ENCODE measurements around the gene SAE1. TPM values are rescaled to one million over a fixed set of nuclear protein-coding genes. Genes with fewer than 3 reads are reported as not detected.

SAE1 gene
- polyA plus RNA-seq, 2 of the 4 experiments (the other 2 are of a cell fraction) = 206 to 249 TPM

DNA sequence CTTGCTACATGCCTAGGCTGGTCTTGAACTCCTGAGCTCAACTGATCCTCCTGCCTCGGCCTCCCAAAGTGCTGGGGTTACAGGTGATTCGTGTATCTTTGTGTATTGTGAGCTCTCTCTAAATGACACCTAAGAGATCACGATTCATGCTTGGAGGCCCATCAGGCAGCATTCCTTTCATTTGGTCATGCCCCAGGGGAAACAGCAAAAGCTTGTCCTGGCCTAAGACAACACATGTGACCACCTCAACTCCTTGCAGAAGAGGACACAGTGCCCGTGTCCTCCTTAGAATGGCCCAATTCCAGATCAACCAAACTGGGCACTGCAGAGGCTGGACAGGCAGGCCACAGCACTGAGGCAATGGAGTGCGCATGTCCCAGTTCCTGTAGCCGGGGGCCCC lies 49.5 kb upstream of the SAE1 start (continued):
- TF ChIP-seq HOXA7 (CRISPR knock-in tag; IDR thresholded peaks at IDR 0.05) = no peak

DNA sequence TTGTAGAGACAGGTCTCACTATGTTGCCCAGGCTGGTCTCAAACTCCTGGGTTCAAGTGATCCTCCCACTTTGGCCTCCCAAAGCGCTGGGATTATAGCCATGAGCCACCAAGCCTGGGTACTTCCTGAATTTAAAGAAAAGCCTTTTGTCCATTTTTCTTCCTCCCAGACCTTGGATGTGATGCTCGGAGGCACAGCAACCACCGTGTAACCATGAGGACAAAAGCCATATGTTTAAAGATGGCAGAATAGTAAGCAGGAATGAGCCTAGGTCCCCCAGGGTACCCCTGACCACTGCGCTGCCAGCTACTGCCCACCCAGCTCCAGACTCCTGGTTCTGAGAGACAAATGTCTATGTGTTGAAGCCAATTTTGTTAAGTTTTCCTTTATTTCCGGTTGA lies 48.1 kb upstream of the SAE1 start:
- no peak overlapping the region for H3K27ac ChIP-seq
- peaks cover 8% of the 10 kb centered on the region for H3K4me1 ChIP-seq
- no peak overlapping the region for H3K4me2 ChIP-seq
- no peak overlapping the region for H3K4me3 ChIP-seq
- TF ChIP-seq CEBPB (IDR thresholded peaks at IDR 0.05) = no peak
- H3K9me3 ChIP-seq = no peaks in the 10 kb centered on the region
- WGBS (ENCODE audit: missing lambda C conversion rate) = 96% methylated on average over 5 of the region's 5 CpGs
- DNase-seq (ENCODE audit: low read depth in 1 of 2, low spot score in 1 of 2) (no peak), FAIRE-seq (no peak), ATAC-seq (no peak)
- CTCF ChIA-PET = interaction anchor here (0.7 to 4.8 kb wide), 8 partner anchors 13 to 333 kb away, joined by 3 to 72 read pairs (median 4); partner anchors contain the start of gene SAE1
- POLR2A ChIA-PET = interaction anchor here (0.8 kb wide), 1 partner anchor 31 kb away, joined by 3 read pairs; the partner anchor contains the start of gene ZC3H4

DNA sequence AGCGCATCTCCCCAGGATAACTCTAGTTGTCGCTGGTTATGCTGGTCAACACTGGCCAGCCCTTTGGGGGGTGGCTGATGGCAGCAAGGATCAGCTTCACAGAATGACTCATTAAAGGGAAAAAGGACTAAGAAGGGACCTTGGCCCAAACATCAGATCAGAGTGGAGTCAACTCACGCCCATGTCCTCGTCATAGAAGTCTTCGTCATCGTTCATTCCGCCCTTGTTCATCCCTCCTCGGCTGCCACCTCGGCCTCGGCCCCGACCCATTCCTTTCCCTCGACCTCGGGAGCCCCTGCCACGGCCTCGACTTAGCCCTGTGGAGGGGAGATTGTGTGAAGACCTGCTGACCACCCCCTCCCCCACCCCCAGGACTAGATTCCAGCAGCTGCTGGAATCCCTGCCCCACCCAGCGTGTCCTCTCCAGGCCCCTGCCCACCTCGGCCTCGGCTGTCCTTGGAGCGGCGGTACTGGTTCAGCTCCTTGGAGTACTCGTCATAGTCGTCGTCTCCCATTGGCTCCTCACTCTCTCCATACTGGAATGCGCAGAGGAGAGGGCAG lies 45.7 kb upstream of the SAE1 start:
- H3K4me2 ChIP-seq = no peak overlapping the region
- no peak for FAIRE-seq
- no peak overlapping the region for H3K27ac ChIP-seq
- ChIA-PET CTCF (interaction anchor here (0.6 to 2.6 kb wide), 7 partner anchors 10 to 153 kb away, joined by 3 to 11 read pairs (median 3); no protein-coding TSS in a partner anchor), POLR2A (interaction anchor here (1.2 kb wide), 1 partner anchor 29 kb away, joined by 6 read pairs; the partner anchor contains the start of gene ZC3H4)
- ATAC-seq = no peak
- DNase-seq (ENCODE audit: low read depth in 1 of 2, low spot score in 1 of 2) = no peak
- H3K9me3 ChIP-seq = no peaks in the 10 kb centered on the region
- TF ChIP-seq ZSCAN20 (CRISPR knock-in tag; IDR thresholded peaks at IDR 0.05) = no peak
- TF ChIP-seq CHD2 (IDR thresholded peaks at IDR 0.05; ENCODE audit: low read length, partially characterized antibody) = no peak
- no peak for TF ChIP-seq EP300 (IDR thresholded peaks at IDR 0.05)
- TF ChIP-seq, protein P1, sequence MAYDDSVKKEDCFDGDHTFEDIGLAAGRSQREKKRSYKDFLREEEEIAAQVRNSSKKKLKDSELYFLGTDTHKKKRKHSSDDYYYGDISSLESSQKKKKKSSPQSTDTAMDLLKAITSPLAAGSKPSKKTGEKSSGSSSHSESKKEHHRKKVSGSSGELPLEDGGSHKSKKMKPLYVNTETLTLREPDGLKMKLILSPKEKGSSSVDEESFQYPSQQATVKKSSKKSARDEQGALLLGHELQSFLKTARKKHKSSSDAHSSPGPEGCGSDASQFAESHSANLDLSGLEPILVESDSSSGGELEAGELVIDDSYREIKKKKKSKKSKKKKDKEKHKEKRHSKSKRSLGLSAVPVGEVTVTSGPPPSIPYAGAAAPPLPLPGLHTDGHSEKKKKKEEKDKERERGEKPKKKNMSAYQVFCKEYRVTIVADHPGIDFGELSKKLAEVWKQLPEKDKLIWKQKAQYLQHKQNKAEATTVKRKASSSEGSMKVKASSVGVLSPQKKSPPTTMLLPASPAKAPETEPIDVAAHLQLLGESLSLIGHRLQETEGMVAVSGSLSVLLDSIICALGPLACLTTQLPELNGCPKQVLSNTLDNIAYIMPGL (CRISPR knock-in tag; IDR thresholded peaks at IDR 0.05; ENCODE audit: borderline replicate concordance) = no peak
- TF ChIP-seq, protein P2, sequence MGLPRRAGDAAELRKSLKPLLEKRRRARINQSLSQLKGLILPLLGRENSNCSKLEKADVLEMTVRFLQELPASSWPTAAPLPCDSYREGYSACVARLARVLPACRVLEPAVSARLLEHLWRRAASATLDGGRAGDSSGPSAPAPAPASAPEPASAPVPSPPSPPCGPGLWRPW (IDR thresholded peaks at IDR 0.05) = no peak
- no peak for TF ChIP-seq SREBF2 (IDR thresholded peaks at IDR 0.05)
- no peak for TF ChIP-seq ZC3H11A (IDR thresholded peaks at IDR 0.05)
- TF ChIP-seq NR3C1 (IDR thresholded peaks at IDR 0.05) = no peak
- TF ChIP-seq JUN (IDR thresholded peaks at IDR 0.05) = no peak
- TF ChIP-seq RNF2 (IDR thresholded peaks at IDR 0.05; ENCODE audit: borderline replicate concordance, low read depth) = no peak
- no peak for TF ChIP-seq MAFK (IDR thresholded peaks at IDR 0.05; ENCODE audit: partially characterized antibody)
- no peak for TF ChIP-seq TFCP2L1 (CRISPR knock-in tag; IDR thresholded peaks at IDR 0.05)
- TF ChIP-seq, protein P3, sequence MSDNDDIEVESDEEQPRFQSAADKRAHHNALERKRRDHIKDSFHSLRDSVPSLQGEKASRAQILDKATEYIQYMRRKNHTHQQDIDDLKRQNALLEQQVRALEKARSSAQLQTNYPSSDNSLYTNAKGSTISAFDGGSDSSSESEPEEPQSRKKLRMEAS (IDR thresholded peaks at IDR 0.05) = no peak
- no peak for TF ChIP-seq HOXB5 (CRISPR knock-in tag; IDR thresholded peaks at IDR 0.05)
- TF ChIP-seq EHF (CRISPR knock-in tag; IDR thresholded peaks at IDR 0.05) = no peak
- TF ChIP-seq POLR2AphosphoS2 (conservative IDR thresholded peaks at IDR 0.05; ENCODE audit: low read length) = no peak
- no peak for TF ChIP-seq CHD4 (IDR thresholded peaks at IDR 0.05; ENCODE audit: borderline replicate concordance)
- TF ChIP-seq RAD21 (conservative IDR thresholded peaks at IDR 0.05 in 1 of 2, IDR thresholded peaks at IDR 0.05 in 1 of 2) = no peak
- WGBS (ENCODE audit: missing lambda C conversion rate) = 94% methylated on average over 24 of the region's 24 CpGs
- H3K4me1 ChIP-seq = peaks cover 2% of the 10 kb centered on the region
- no peak overlapping the region for H3K4me3 ChIP-seq

- ChIA-PET POLR2A (no interaction called here), CTCF (interaction anchor here (1.3 to 1.5 kb wide), 2 partner anchors 12 to 13 kb away, joined by 4 read pairs; no protein-coding TSS in a partner anchor)
- 94% methylated on average over 17 of the region's 17 CpGs for WGBS (ENCODE audit: missing lambda C conversion rate)
- TF ChIP-seq, protein P4, sequence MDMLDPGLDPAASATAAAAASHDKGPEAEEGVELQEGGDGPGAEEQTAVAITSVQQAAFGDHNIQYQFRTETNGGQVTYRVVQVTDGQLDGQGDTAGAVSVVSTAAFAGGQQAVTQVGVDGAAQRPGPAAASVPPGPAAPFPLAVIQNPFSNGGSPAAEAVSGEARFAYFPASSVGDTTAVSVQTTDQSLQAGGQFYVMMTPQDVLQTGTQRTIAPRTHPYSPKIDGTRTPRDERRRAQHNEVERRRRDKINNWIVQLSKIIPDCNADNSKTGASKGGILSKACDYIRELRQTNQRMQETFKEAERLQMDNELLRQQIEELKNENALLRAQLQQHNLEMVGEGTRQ (IDR thresholded peaks at IDR 0.05) = no peak
- TF ChIP-seq HOXB13 (CRISPR knock-in tag; IDR thresholded peaks at IDR 0.05; ENCODE audit: low read depth) (no peak), HOXA7 (CRISPR knock-in tag; IDR thresholded peaks at IDR 0.05) (no peak), MAFK (IDR thresholded peaks at IDR 0.05; ENCODE audit: partially characterized antibody) (no peak), NR3C1 (IDR thresholded peaks at IDR 0.05) (no peak), SMC3 (IDR thresholded peaks at IDR 0.05) (no peak), HEYL (CRISPR knock-in tag; IDR thresholded peaks at IDR 0.05) (no peak), TP53 (CRISPR knock-in tag; IDR thresholded peaks at IDR 0.05) (no peak), ZC3H11A (IDR thresholded peaks at IDR 0.05) (no peak), CBX8 (IDR thresholded peaks at IDR 0.05) (no peak), CHD4 (IDR thresholded peaks at IDR 0.05; ENCODE audit: borderline replicate concordance) (no peak), RARB (CRISPR knock-in tag; IDR thresholded peaks at IDR 0.05) (no peak)
- TF ChIP-seq, protein P2 (IDR thresholded peaks at IDR 0.05) = no peak
- FAIRE-seq (no peak), DNase-seq (ENCODE audit: low read depth in 1 of 2, low spot score in 1 of 2) (no peak), ATAC-seq (no peak)
- H3K4me2 ChIP-seq = no peak overlapping the region
- H3K27ac ChIP-seq = no peak overlapping the region
- no peak overlapping the region for H3K4me3 ChIP-seq
- no peaks in the 10 kb centered on the region for H3K4me1 ChIP-seq
- H3K9me3 ChIP-seq = no peaks in the 10 kb centered on the region
Measured at GRCh38 chr19:47086280-47086679, 44.4 kb upstream of the SAE1 start.
